ENCODE measurements around the gene ULBP1.

The ULBP1 gene

DNA sequence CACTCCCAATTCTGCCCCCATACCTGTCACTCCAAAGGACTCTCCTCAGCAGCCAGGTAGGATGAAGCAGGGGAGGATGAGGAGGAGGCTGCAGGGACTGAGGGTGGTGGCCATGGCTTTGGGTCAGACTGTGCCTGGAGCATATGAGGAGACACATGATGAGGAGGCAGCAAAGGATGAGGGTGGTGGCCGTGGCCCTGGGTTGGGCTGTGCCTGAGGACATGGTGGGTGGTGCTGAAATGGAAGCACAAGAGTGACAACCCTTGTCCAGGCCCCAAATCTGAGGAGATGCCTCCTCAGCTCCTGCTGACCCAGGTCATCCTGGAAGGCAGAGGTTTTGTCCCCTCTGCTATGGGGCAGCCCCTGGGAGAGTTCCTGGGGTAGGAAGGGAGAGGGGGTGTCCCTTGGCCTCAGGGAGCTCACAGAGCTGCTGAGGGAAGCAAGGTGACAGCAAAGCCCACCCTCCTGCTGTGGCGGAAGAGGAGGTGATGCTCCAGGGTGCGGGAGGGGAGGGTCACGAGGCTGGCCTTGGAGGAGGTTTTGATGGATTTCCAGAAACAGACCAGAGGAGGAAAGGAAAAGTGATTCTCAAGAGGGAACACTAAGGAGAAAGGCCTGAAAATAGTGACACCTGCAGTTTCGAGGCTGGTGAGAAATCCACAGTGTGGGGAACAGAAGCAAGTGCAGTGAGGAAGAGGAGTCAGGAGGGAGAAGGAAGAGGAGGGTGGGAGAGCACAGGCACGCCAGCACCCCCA lies 45.4 kb upstream of the ULBP1 start:
- TF ChIP-seq CEBPB (IDR thresholded peaks at IDR 0.05) (no peak), EP300 (IDR thresholded peaks at IDR 0.05; ENCODE audit: borderline replicate concordance) (no peak), ZBTB7A (IDR thresholded peaks at IDR 0.05; ENCODE audit: low read depth) (no peak), RAD21 (IDR thresholded peaks at IDR 0.05; ENCODE audit: low read depth) (no peak), TCF12 (IDR thresholded peaks at IDR 0.05; ENCODE audit: low read depth) (no peak), TEAD4 (IDR thresholded peaks at IDR 0.05) (no peak), YY1 (IDR thresholded peaks at IDR 0.05; ENCODE audit: low read depth) (no peak)
- TF ChIP-seq, protein P1, sequence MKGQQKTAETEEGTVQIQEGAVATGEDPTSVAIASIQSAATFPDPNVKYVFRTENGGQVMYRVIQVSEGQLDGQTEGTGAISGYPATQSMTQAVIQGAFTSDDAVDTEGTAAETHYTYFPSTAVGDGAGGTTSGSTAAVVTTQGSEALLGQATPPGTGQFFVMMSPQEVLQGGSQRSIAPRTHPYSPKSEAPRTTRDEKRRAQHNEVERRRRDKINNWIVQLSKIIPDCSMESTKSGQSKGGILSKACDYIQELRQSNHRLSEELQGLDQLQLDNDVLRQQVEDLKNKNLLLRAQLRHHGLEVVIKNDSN (IDR thresholded peaks at IDR 0.05): no peak
- TF ChIP-seq, protein P2, sequence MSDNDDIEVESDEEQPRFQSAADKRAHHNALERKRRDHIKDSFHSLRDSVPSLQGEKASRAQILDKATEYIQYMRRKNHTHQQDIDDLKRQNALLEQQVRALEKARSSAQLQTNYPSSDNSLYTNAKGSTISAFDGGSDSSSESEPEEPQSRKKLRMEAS (IDR thresholded peaks at IDR 0.05): no peak
- TF ChIP-seq, protein P3, sequence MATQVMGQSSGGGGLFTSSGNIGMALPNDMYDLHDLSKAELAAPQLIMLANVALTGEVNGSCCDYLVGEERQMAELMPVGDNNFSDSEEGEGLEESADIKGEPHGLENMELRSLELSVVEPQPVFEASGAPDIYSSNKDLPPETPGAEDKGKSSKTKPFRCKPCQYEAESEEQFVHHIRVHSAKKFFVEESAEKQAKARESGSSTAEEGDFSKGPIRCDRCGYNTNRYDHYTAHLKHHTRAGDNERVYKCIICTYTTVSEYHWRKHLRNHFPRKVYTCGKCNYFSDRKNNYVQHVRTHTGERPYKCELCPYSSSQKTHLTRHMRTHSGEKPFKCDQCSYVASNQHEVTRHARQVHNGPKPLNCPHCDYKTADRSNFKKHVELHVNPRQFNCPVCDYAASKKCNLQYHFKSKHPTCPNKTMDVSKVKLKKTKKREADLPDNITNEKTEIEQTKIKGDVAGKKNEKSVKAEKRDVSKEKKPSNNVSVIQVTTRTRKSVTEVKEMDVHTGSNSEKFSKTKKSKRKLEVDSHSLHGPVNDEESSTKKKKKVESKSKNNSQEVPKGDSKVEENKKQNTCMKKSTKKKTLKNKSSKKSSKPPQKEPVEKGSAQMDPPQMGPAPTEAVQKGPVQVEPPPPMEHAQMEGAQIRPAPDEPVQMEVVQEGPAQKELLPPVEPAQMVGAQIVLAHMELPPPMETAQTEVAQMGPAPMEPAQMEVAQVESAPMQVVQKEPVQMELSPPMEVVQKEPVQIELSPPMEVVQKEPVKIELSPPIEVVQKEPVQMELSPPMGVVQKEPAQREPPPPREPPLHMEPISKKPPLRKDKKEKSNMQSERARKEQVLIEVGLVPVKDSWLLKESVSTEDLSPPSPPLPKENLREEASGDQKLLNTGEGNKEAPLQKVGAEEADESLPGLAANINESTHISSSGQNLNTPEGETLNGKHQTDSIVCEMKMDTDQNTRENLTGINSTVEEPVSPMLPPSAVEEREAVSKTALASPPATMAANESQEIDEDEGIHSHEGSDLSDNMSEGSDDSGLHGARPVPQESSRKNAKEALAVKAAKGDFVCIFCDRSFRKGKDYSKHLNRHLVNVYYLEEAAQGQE (IDR thresholded peaks at IDR 0.05; ENCODE audit: low read depth): no peak

DNA sequence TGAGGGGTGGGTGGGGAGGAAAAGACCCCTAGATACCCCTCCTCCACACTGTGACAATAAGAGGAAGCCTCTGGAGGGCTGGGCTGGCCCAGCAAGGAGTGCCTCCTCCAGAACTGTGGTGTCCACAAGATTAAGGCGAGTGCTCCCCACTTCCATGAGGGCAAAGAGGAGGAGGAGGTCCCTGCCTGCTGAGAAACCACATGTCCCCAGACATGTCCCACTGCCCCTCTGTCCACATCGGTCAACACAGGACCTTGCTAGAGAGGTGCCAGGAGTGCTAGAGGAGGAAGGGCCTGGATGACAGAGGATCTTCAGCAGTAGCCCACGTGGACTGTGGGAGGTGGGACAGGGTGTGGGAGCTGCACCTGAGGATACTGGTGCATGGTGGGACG lies 43.9 kb upstream of the ULBP1 start:
- TF ChIP-seq NFIC (IDR thresholded peaks at IDR 0.05) (no peak), ZBTB7A (IDR thresholded peaks at IDR 0.05; ENCODE audit: low read depth) (no peak), EP300 (IDR thresholded peaks at IDR 0.05; ENCODE audit: borderline replicate concordance) (no peak), YY1 (IDR thresholded peaks at IDR 0.05; ENCODE audit: low read depth) (no peak), FOXM1 (IDR thresholded peaks at IDR 0.05; ENCODE audit: borderline replicate concordance, low read depth) (no peak), CEBPB (IDR thresholded peaks at IDR 0.05) (no peak), RAD21 (IDR thresholded peaks at IDR 0.05; ENCODE audit: low read depth) (no peak), CREB1 (IDR thresholded peaks at IDR 0.05; ENCODE audit: low read depth) (no peak), TEAD4 (IDR thresholded peaks at IDR 0.05) (no peak)
- TF ChIP-seq, protein P1 (IDR thresholded peaks at IDR 0.05): no peak
- TF ChIP-seq, protein P2 (IDR thresholded peaks at IDR 0.05): no peak

DNA sequence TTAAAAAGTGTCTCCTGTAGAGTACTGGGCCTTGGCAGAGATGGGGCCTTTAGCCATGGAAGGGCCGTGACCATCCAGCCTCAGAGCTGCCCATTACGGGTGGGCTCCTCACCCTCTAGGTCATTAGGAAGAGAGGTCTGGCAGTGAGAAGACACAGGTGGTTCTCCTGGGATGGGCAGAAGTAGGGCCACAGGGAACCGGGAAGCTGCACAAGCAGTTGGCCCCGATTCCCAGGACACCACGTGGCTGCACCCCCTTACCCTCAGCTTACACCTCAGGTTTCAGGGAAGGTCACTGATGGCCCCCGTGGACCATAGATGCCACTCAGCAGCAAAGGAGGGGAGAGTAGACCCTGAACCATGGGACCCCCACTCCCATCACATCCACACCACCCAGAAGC lies 42.4 kb upstream of the ULBP1 start:
- TF ChIP-seq EP300 (IDR thresholded peaks at IDR 0.05; ENCODE audit: borderline replicate concordance) (no peak), RAD21 (IDR thresholded peaks at IDR 0.05; ENCODE audit: low read depth) (no peak), TCF12 (IDR thresholded peaks at IDR 0.05; ENCODE audit: low read depth) (no peak), TEAD4 (IDR thresholded peaks at IDR 0.05) (no peak), CEBPB (IDR thresholded peaks at IDR 0.05) (no peak), NFIC (IDR thresholded peaks at IDR 0.05) (no peak), YY1 (IDR thresholded peaks at IDR 0.05; ENCODE audit: low read depth) (no peak)
- TF ChIP-seq, protein P1 (IDR thresholded peaks at IDR 0.05): no peak
- TF ChIP-seq, protein P3 (IDR thresholded peaks at IDR 0.05; ENCODE audit: low read depth): no peak

DNA sequence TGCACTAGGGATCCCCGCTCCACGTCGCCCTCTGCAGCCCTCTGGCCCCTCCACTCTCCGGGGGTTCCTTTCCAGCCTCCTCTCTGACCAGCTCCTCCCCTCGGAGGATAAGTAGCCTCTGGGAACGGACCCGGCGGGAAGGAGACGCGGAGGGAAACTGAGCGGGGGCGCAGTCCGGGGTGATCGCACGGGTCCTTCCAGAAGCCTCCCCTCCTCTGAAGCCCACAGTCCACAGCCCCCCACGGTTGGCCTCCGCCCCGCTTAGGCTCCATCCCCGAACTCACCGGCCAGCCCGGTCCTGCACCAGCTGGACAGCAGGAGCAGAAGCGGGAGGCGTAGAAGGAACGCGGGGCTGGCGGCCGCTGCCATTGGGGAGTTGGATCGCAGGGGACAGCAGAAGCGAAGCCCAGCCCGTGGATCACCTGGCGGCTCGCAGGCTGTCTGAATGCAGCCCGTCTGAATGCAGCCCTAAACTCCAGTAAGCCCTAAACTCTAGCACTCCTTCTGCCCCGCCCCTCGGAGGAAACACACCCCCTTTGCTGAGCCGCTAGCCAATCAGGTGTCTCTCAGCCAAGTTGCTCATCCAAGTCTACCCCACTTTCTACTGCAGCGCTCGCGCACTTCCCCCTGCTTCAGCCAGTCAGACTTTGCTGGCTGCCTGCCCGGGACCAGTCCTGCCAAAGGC lies 41.0 kb upstream of the ULBP1 start, which contains the start of gene RAET1G:
Gene RAET1G (minus strand): TSS at position 480 of the 685 bp plus-strand sequence. CDS start 111 bp downstream, at position 369.
- TF ChIP-seq, protein P3 (IDR thresholded peaks at IDR 0.05; ENCODE audit: low read depth): no peak
- TF ChIP-seq EGR1 (IDR thresholded peaks at IDR 0.05) (no peak), EP300 (IDR thresholded peaks at IDR 0.05; ENCODE audit: borderline replicate concordance) (no peak), ZBTB7A (IDR thresholded peaks at IDR 0.05; ENCODE audit: low read depth) (no peak), TEAD4 (IDR thresholded peaks at IDR 0.05) (no peak), RAD21 (IDR thresholded peaks at IDR 0.05; ENCODE audit: low read depth) (no peak), NFIC (IDR thresholded peaks at IDR 0.05) (peak; percentile 62; the same call in 1 of the 2 replicates), TAF1 (IDR thresholded peaks at IDR 0.05; ENCODE audit: low read depth) (peak; percentile 49; the same call in 1 of the 2 replicates), CEBPB (IDR thresholded peaks at IDR 0.05) (no peak), CREB1 (IDR thresholded peaks at IDR 0.05; ENCODE audit: low read depth) (no peak), FOXM1 (IDR thresholded peaks at IDR 0.05; ENCODE audit: borderline replicate concordance, low read depth) (no peak), YY1 (IDR thresholded peaks at IDR 0.05; ENCODE audit: low read depth) (0 out of 2 replicates have a peak, but pooled peaks have one; percentile 18), TCF12 (IDR thresholded peaks at IDR 0.05; ENCODE audit: low read depth) (peak; percentile 23; the same call in 1 of the 2 replicates)
- TF ChIP-seq, protein P1 (IDR thresholded peaks at IDR 0.05): no peak
- TF ChIP-seq, protein P2 (IDR thresholded peaks at IDR 0.05): peak; percentile 43; the same call in 1 of the 2 replicates

All from Ishikawa (cell line).